MM.1S (cell line): ENCODE results near the gene STX8.

Experiments
- DNase-seq: peaks from one replicate; pipeline ENCODE4 v3.0.0-alpha.2; 2015
- H2AFZ ChIP-seq: fragments of 300-600 bp; sonication (generic); 2 replicates; pipeline ENCODE4 v1.6.0; 2016; ENCODE audit warnings: antibody characterized with exemption, low read length
- H3F3A ChIP-seq: fragments of 300-600 bp; sonication (generic); 2 replicates; pipeline ENCODE4 v1.6.1; 2016; ENCODE audit warnings: mild to moderate bottlenecking, antibody characterized with exemption, low read length, moderate library complexity, mixed read lengths; ENCODE audit not compliant: insufficient read depth
- H3K27ac ChIP-seq: fragments of 300-600 bp; sonication (generic); 2 replicates; pipeline ENCODE4 v1.5.1; 2016; ENCODE audit warnings: mild to moderate bottlenecking, low read length
- H3K27me3 ChIP-seq: fragments of 300-600 bp; sonication (generic); replicated peaks from 2 replicates; pipeline ENCODE4 v1.6.0; 2016; ENCODE audit warnings: low read length; ENCODE audit not compliant: insufficient read depth
- H3K36me3 ChIP-seq: fragments of 300-600 bp; sonication (generic); replicated peaks from 2 replicates; pipeline ENCODE4 v1.6.1; 2016; ENCODE audit warnings: mild to moderate bottlenecking, low read length, mixed read lengths; ENCODE audit not compliant: insufficient read depth
- H3K4me1 ChIP-seq: fragments of 300-600 bp; sonication (generic); 2 replicates; pipeline ENCODE4 v1.6.1; 2016; ENCODE audit warnings: low read length, mixed read lengths
- H3K4me2 ChIP-seq: fragments of 300-600 bp; sonication (generic); 2 replicates; pipeline ENCODE4 v1.6.0; 2016; ENCODE audit warnings: low read depth, low read length
- H3K4me3 ChIP-seq: fragments of 300-600 bp; sonication (generic); 2 replicates; pipeline ENCODE4 v1.5.1; 2016; ENCODE audit warnings: low read length, mixed read lengths
- H3K79me2 ChIP-seq: fragments of 300-600 bp; sonication (generic); 2 replicates; pipeline ENCODE4 v1.6.1; 2016; ENCODE audit warnings: mixed run types, low read length, mixed read lengths
- H3K9ac ChIP-seq: fragments of 300-600 bp; sonication (generic); 2 replicates; pipeline ENCODE4 v1.6.1; 2016; ENCODE audit warnings: low read length, mixed read lengths
- H3K9me2 ChIP-seq: fragments of 300-600 bp; sonication (generic); replicated peaks from 2 replicates; pipeline ENCODE4 v1.6.1; 2016; ENCODE audit warnings: mild to moderate bottlenecking, low read length, mixed read lengths; ENCODE audit not compliant: insufficient read depth
- H3K9me3 ChIP-seq: fragments of 300-600 bp; sonication (generic); replicated peaks from 2 replicates; pipeline ENCODE4 v1.6.1; 2016; ENCODE audit warnings: mild to moderate bottlenecking, low read length, mixed read lengths; ENCODE audit not compliant: insufficient read depth
- H4K20me1 ChIP-seq: fragments of 300-600 bp; sonication (generic); 2 replicates; pipeline ENCODE4 v1.6.1; 2016; ENCODE audit warnings: mild to moderate bottlenecking, low read length, moderate library complexity, mixed read lengths; ENCODE audit not compliant: insufficient read depth
- CTCF ChIP-seq: fragments of 300-600 bp; sonication (generic); IDR thresholded peaks from 2 replicates; pipeline ENCODE4 v1.5.1; 2016; ENCODE audit warnings: antibody characterized with exemption, low read length, mixed read lengths
- EZH2 ChIP-seq: fragments of 300-600 bp; sonication (generic); optimal IDR thresholded peaks from 2 replicates; pipeline ENCODE3; 2017; ENCODE audit warnings: low read depth, mild to moderate bottlenecking, antibody characterized with exemption, low read length, mixed read lengths
- EZH2phosphoT487 ChIP-seq: fragments of 300-600 bp; sonication (generic); IDR thresholded peaks from 2 replicates; pipeline ENCODE4 v1.6.1; 2018; ENCODE audit warnings: antibody characterized with exemption, low read length

STX8 gene

GRCh38 chr17:9330611-9331271 lies 244.9 kb downstream of the STX8 start:
- DNase-seq, result no peak
- H3K9ac ChIP-seq, result no peak overlapping the region
- TF ChIP-seq EZH2phosphoT487 (no peak), CTCF (no peak), EZH2 (no peak)

GRCh38 chr17:9330141-9330540 lies 245.5 kb downstream of the STX8 start:
- no peaks in the 10 kb centered on the region for H4K20me1 ChIP-seq
- no peak overlapping the region for H3K9ac ChIP-seq
- H3K27ac ChIP-seq, result no peak overlapping the region
- no peaks in the 10 kb centered on the region for H3K36me3 ChIP-seq
- H3K4me2 ChIP-seq, result no peak overlapping the region
- H3K9me3 ChIP-seq, result no peaks in the 10 kb centered on the region
- no peaks in the 10 kb centered on the region for H3K79me2 ChIP-seq
- no peak for TF ChIP-seq CTCF
- TF ChIP-seq EZH2, result no peak
- TF ChIP-seq EZH2phosphoT487, result no peak
- DNase-seq, result no peak
- H3K4me3 ChIP-seq, result no peak overlapping the region
- H3F3A ChIP-seq, result no peaks in the 10 kb centered on the region
- H3K4me1 ChIP-seq, result no peaks in the 10 kb centered on the region
- H3K27me3 ChIP-seq, result no peaks in the 10 kb centered on the region
- H2AFZ ChIP-seq, result no peak overlapping the region
- H3K9me2 ChIP-seq, result no peaks in the 10 kb centered on the region

More at GRCh38 chr17:9330611-9331271, 244.9 kb downstream of the STX8 start:
- Histone ChIP-seq H2AFZ (no peak overlapping the region), H3K4me2 (no peak overlapping the region), H3K79me2 (no peaks in the 10 kb centered on the region), H3K36me3 (no peaks in the 10 kb centered on the region), H3F3A (no peaks in the 10 kb centered on the region), H4K20me1 (no peaks in the 10 kb centered on the region), H3K4me1 (no peaks in the 10 kb centered on the region), H3K27me3 (no peaks in the 10 kb centered on the region), H3K4me3 (no peak overlapping the region), H3K27ac (no peak overlapping the region), H3K9me3 (no peaks in the 10 kb centered on the region), H3K9me2 (no peaks in the 10 kb centered on the region)

- Histone ChIP-seq H3K9me3 (no peaks in the 10 kb centered on the region), H4K20me1 (no peaks in the 10 kb centered on the region), H3K79me2 (no peaks in the 10 kb centered on the region), H3K27ac (no peak overlapping the region), H2AFZ (no peak overlapping the region), H3K27me3 (no peaks in the 10 kb centered on the region), H3K9ac (no peak overlapping the region), H3K4me1 (no peaks in the 10 kb centered on the region), H3K4me2 (no peak overlapping the region), H3K36me3 (no peaks in the 10 kb centered on the region), H3K9me2 (no peaks in the 10 kb centered on the region), H3K4me3 (no peak overlapping the region), H3F3A (no peaks in the 10 kb centered on the region)
- no peak for TF ChIP-seq CTCF
- no peak for DNase-seq
Measured at GRCh38 chr17:9329251-9329921, 246.2 kb downstream of the STX8 start.
